ENCODE measurements around the gene IL18.

GRCh38 chr11:112173152-112173551 lies 9.3 kb upstream of the IL18 start:
- TF ChIP-seq, protein P1, sequence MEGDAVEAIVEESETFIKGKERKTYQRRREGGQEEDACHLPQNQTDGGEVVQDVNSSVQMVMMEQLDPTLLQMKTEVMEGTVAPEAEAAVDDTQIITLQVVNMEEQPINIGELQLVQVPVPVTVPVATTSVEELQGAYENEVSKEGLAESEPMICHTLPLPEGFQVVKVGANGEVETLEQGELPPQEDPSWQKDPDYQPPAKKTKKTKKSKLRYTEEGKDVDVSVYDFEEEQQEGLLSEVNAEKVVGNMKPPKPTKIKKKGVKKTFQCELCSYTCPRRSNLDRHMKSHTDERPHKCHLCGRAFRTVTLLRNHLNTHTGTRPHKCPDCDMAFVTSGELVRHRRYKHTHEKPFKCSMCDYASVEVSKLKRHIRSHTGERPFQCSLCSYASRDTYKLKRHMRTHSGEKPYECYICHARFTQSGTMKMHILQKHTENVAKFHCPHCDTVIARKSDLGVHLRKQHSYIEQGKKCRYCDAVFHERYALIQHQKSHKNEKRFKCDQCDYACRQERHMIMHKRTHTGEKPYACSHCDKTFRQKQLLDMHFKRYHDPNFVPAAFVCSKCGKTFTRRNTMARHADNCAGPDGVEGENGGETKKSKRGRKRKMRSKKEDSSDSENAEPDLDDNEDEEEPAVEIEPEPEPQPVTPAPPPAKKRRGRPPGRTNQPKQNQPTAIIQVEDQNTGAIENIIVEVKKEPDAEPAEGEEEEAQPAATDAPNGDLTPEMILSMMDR (conservative IDR thresholded peaks at IDR 0.05; ENCODE audit: low read depth, low read length) = no peak
- no peak for TF ChIP-seq EZH2phosphoT487 (IDR thresholded peaks at IDR 0.05; ENCODE audit: borderline replicate concordance, low read length)
